ENCODE measurements around the gene ARFGEF2.

ARFGEF2 gene

DNA sequence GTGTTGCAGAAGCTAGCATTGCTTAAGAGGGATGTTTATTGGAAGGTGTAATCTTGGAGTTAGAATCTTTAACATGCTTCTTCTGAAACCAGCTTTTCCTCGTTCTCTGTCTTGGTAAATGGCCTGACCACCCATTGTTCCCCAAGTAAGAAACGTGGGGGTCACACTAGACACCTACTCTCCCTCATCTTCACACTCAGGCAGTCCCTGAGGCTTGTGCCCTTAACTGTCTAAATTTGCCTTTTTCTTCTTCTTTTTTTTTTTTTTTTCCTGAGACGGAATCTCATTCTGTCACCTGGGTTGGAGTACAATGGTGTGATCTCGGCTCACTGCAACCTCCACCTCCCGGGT, 16.2 kb upstream of the ARFGEF2 start:
- no peak overlapping the region for H3K4me3 ChIP-seq (ENCODE audit: low read length)
- H3K4me1 ChIP-seq (ENCODE audit: insufficient read depth, low read length): peaks cover 5% of the 10 kb centered on the region
- no peaks in the 10 kb centered on the region for H3K36me3 ChIP-seq (ENCODE audit: insufficient read depth, low read length)
- H3K27me3 ChIP-seq (ENCODE audit: insufficient read depth, low read length): no peaks in the 10 kb centered on the region
- H2AFZ ChIP-seq (ENCODE audit: low read depth, low read length): no peak overlapping the region
- H3K9me3 ChIP-seq (ENCODE audit: low read length): peaks cover 4% of the 10 kb centered on the region

DNA sequence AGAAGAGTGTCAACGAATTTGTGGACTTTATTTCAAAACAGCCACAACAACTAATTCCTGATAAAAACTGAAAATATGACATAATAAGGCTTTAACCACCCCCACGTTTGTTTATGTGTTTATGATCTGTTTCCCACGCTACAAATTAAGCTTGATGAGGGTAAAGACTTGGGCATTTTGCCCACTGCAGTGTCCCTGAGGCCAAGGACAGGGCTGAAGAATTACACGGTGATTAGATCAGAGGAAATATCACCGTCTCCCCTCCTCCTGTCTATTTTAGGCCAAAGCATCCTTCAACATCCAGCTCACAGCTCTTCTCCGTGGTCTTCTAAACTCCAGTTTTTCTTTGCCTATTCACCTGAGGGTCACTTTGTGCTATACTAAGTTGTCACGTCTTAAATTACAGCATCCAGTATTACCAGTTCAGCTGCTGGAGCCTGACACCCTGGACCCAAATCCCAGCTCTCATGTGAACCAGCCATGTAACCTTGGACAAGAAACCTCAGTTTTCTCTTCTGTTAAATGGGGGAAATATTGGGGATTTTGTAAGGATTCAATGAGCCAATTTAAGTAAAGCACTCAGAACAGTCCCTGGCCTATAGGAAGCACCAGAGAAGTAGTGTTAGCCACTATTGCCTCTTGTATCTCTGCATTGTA, 15.2 kb upstream of the ARFGEF2 start:
- peaks cover 5% of the 10 kb centered on the region for H3K4me1 ChIP-seq (ENCODE audit: insufficient read depth, low read length)
- no peak overlapping the region for H3K4me3 ChIP-seq (ENCODE audit: low read length)
- no peaks in the 10 kb centered on the region for H3K36me3 ChIP-seq (ENCODE audit: insufficient read depth, low read length)

DNA sequence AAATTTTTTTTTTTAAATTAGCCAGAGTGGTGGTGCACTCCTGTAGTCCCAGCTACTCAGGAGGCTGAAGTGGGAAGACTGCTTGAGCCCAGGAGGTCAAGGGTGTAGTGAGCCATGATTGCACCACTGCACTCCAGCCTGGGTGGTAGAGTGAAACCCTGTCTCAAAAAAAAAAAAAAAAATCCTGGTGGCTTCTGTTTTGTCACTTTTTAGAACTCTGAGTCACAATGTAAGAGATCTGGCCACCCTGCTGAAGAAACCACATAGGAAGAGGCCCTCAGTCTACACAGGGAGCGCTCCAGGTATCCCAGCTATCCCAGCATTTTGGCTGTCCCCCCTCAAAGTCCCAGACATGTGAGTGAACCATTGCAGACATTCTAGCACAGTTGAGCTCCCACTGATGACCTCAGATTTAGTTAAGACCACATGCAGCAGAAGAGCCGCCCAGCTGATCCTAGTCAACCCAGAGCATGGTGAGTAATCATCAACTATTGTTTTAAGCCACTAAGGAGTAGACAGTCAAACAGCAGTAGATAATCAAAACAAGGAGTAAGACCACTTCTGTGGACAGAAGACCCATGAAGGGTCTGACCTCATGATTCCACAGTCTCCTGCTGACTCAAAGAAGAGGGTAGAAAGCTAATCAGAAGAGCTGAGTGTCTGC, 12.7 kb upstream of the ARFGEF2 start:
- no peak overlapping the region for H3K4me3 ChIP-seq (ENCODE audit: low read length)
- no peak overlapping the region for H2AFZ ChIP-seq (ENCODE audit: low read depth, low read length)
- H3K36me3 ChIP-seq (ENCODE audit: insufficient read depth, low read length): no peaks in the 10 kb centered on the region
- H3K9me3 ChIP-seq (ENCODE audit: low read length): peaks cover 4% of the 10 kb centered on the region
- H3K27me3 ChIP-seq (ENCODE audit: insufficient read depth, low read length): no peaks in the 10 kb centered on the region
- H3K4me1 ChIP-seq (ENCODE audit: insufficient read depth, low read length): peaks cover 5% of the 10 kb centered on the region

More for the DNA sequence above, 15.2 kb upstream of the ARFGEF2 start:
- no peaks in the 10 kb centered on the region for H3K27me3 ChIP-seq (ENCODE audit: insufficient read depth, low read length)
- H2AFZ ChIP-seq (ENCODE audit: low read depth, low read length): no peak overlapping the region
- H3K9me3 ChIP-seq (ENCODE audit: low read length): peaks cover 4% of the 10 kb centered on the region

DNA sequence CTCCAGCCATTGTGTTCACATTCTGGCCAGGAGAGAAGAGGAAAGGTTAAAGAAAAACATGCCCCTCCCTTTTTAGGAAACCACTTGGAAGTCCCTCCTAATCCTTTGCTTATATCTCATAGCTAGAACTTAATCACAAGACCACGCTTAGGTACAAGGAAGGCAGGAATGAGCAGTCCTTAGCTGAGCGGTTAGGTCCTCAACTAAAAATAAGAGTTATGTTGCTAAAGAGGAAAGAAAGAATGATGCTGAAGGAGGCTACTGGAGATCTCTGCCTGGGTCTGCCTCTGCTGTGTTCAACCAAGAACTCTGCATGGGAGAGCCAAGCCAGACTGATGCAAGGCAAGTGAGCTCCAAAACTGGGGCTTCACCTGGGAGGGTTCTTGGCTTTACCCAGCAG, 11.6 kb upstream of the ARFGEF2 start:
- Histone ChIP-seq H3K27me3 (ENCODE audit: insufficient read depth, low read length) (no peaks in the 10 kb centered on the region), H3K9me3 (ENCODE audit: low read length) (peaks cover 4% of the 10 kb centered on the region), H2AFZ (ENCODE audit: low read depth, low read length) (no peak overlapping the region), H3K4me1 (ENCODE audit: insufficient read depth, low read length) (no peaks in the 10 kb centered on the region), H3K4me3 (ENCODE audit: low read length) (no peak overlapping the region), H3K36me3 (ENCODE audit: insufficient read depth, low read length) (no peaks in the 10 kb centered on the region)

DNA sequence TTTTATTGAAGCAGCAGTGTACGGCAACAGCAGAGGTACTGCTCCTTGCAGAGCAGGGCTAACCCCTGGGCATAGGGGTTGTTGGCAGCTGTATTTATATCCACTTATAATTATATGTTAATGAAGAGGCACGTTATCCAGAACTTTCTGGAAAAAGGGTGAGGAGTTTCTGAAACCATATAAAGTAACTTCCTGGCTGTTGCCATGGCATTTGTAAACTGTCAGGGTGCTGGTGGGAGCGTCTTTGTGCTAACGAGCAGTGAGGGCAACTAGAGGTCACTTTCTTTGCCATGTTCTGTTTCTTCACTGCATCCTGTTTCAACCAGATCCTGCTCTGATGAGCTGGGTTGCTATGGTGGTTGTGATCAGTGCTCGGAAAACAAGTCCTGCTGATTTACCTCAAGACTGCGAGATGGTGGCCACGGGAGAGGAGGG, 11.1 kb upstream of the ARFGEF2 start:
- no peaks in the 10 kb centered on the region for H3K4me1 ChIP-seq (ENCODE audit: insufficient read depth, low read length)
- H3K27me3 ChIP-seq (ENCODE audit: insufficient read depth, low read length): no peaks in the 10 kb centered on the region
- no peak overlapping the region for H3K4me3 ChIP-seq (ENCODE audit: low read length)
- peaks cover 4% of the 10 kb centered on the region for H3K9me3 ChIP-seq (ENCODE audit: low read length)
- no peaks in the 10 kb centered on the region for H3K36me3 ChIP-seq (ENCODE audit: insufficient read depth, low read length)
- H2AFZ ChIP-seq (ENCODE audit: low read depth, low read length): no peak overlapping the region

DNA sequence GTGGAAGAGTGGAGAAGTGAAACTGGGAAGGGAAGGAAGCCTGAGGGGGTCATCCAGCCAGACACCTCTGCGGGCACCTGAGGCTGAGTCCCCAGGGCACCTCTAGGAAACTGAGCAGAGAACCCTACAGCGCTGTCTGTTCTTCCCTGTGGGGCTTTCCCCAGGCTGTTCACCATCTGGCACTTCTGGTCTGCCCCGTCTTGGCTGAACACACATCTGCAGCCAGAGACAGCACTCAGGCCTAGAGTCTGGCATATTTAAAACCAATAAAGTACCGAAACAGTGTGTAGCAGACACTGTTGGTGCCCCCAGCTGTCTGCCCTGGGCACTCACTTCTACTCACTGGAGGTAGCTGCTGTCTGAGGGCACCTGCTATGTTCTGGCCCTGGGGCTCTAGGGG, 9.4 kb upstream of the ARFGEF2 start:
- Histone ChIP-seq H3K27me3 (ENCODE audit: insufficient read depth, low read length) (no peaks in the 10 kb centered on the region), H2AFZ (ENCODE audit: low read depth, low read length) (no peak overlapping the region), H3K4me1 (ENCODE audit: insufficient read depth, low read length) (no peaks in the 10 kb centered on the region), H3K36me3 (ENCODE audit: insufficient read depth, low read length) (no peaks in the 10 kb centered on the region), H3K9me3 (ENCODE audit: low read length) (peaks cover 4% of the 10 kb centered on the region), H3K4me3 (ENCODE audit: low read length) (no peak overlapping the region)

DNA sequence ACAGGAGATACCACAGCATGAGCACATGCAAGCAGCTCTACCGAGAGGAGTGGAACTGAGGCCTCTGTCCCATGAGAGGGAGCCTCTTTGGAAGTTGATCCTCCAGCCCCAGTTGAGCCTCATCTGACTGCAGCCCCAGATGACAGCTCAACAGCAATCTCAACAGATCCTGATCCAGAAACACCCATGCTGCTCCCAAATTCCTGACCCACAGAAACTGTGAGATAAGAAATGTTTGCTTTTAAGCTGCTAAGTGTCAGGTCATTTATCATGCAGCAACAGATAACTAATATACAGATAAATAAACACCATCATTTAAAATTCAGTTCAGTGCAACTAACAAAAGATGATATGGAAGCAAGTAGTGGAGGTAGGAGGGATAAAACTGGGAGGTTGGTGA, 4.8 kb upstream of the ARFGEF2 start:
- H2AFZ ChIP-seq (ENCODE audit: low read depth, low read length): no peak overlapping the region
- no peaks in the 10 kb centered on the region for H3K9me3 ChIP-seq (ENCODE audit: low read length)
- H3K4me1 ChIP-seq (ENCODE audit: insufficient read depth, low read length): no peaks in the 10 kb centered on the region
- no peaks in the 10 kb centered on the region for H3K36me3 ChIP-seq (ENCODE audit: insufficient read depth, low read length)
- no peaks in the 10 kb centered on the region for H3K27me3 ChIP-seq (ENCODE audit: insufficient read depth, low read length)
- H3K4me3 ChIP-seq (ENCODE audit: low read length): no peak overlapping the region

DNA sequence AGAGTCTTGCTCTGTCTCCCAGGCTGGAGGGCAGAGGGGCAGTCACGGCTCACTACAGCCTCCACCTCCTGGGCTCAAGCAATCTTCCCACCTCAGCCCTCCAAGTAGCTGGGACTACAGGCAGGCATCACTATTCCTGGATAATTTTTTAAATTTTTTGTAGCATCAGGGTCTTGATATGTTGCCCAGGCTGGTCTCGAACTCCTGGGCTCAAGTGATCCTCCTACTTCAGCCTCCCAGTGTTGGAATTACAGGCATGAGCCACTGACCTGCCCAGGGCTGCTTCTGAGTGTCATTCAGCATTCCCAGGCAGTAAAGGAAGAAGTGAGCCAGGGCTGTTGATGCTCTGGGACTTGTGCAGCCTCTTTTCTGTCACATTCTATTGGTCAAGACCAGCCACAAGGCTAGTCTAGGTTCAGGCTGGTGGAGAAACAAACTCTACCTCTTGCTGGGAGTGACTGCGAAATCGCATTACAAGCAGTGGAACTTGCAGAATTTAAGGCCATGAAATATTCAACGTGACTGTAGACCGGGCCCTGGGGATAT, 2.1 kb upstream of the ARFGEF2 start:
- H2AFZ ChIP-seq (ENCODE audit: low read depth, low read length): no peak overlapping the region
- H3K4me1 ChIP-seq (ENCODE audit: insufficient read depth, low read length): peaks cover 18% of the 10 kb centered on the region
- H3K27me3 ChIP-seq (ENCODE audit: insufficient read depth, low read length): no peaks in the 10 kb centered on the region
- no peak overlapping the region for H3K4me3 ChIP-seq (ENCODE audit: low read length)
- H3K9me3 ChIP-seq (ENCODE audit: low read length): no peaks in the 10 kb centered on the region
- no peaks in the 10 kb centered on the region for H3K36me3 ChIP-seq (ENCODE audit: insufficient read depth, low read length)

DNA sequence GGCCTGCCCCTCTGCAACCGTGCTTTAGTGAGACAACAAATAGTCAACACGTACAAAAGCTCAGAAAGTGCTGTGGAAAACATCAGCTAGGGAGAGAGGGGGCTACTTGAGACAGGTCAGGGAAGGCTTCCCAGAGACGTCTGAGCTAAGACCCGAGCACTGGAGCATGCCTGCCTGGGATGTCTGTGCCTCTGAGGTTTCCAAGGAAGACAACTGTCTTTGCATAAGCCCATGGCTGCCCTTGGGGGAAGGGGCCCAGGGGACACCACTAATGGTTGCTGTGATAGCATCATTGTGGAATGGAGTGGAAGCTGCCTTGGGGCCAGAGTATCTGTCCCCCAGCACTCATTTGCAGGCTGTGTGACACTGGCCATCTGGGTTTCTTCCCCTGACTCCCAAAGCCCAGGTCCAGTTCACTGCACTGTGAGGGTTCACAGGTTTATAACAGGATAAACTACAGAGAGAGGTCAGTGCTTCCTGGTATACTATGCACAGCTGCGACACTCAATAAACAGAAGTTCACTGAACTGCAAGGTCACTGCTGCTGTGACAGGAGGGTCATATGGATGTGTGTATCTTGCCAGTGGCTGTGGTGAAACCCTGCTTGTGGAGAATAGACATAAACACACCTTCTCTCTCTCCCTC, 1.5 kb upstream of the ARFGEF2 start:
- Histone ChIP-seq H3K27me3 (ENCODE audit: insufficient read depth, low read length) (no peaks in the 10 kb centered on the region), H2AFZ (ENCODE audit: low read depth, low read length) (no peak overlapping the region), H3K4me1 (ENCODE audit: insufficient read depth, low read length) (peaks cover 18% of the 10 kb centered on the region), H3K9me3 (ENCODE audit: low read length) (no peaks in the 10 kb centered on the region), H3K4me3 (ENCODE audit: low read length) (no peak overlapping the region), H3K36me3 (ENCODE audit: insufficient read depth, low read length) (no peaks in the 10 kb centered on the region)

DNA sequence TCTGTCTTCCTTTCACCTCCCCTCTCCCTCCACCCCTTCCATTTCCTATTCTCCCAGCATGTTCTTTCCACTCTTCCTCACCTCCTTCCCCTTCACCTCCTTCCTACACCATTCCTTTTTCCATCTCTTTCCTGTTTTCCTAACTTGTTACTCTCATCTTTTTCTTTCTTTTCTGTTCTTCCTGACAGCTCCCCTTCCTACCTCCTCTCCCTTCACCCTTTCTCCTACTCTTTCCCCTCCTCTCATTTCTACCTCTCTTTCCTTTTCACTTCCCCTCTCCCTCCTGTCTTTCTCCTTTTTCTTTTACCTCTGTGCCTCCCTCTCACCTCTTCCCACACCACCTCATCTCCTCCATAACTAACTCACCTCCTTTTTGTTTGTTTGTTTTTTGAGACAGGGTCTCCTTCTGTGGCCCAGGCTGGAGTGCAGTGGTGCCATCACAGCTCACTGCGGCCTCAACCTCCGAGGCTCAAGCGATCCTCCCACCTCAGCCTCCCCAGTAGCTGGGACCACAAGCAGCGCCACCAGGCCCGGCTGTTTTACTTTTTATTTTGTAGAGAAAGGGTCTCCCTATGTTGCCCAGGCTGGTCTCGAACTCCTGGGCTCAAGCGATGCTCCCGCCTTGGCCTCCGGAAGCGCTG, 864 bp upstream of the ARFGEF2 start:
- Histone ChIP-seq H3K27me3 (ENCODE audit: insufficient read depth, low read length) (no peaks in the 10 kb centered on the region), H3K9me3 (ENCODE audit: low read length) (no peaks in the 10 kb centered on the region), H3K36me3 (ENCODE audit: insufficient read depth, low read length) (no peaks in the 10 kb centered on the region), H3K4me3 (ENCODE audit: low read length) (peak overlapping the region; percentile 55), H3K4me1 (ENCODE audit: insufficient read depth, low read length) (peaks cover 18% of the 10 kb centered on the region), H2AFZ (ENCODE audit: low read depth, low read length) (peak overlapping the region; percentile 39)

DNA sequence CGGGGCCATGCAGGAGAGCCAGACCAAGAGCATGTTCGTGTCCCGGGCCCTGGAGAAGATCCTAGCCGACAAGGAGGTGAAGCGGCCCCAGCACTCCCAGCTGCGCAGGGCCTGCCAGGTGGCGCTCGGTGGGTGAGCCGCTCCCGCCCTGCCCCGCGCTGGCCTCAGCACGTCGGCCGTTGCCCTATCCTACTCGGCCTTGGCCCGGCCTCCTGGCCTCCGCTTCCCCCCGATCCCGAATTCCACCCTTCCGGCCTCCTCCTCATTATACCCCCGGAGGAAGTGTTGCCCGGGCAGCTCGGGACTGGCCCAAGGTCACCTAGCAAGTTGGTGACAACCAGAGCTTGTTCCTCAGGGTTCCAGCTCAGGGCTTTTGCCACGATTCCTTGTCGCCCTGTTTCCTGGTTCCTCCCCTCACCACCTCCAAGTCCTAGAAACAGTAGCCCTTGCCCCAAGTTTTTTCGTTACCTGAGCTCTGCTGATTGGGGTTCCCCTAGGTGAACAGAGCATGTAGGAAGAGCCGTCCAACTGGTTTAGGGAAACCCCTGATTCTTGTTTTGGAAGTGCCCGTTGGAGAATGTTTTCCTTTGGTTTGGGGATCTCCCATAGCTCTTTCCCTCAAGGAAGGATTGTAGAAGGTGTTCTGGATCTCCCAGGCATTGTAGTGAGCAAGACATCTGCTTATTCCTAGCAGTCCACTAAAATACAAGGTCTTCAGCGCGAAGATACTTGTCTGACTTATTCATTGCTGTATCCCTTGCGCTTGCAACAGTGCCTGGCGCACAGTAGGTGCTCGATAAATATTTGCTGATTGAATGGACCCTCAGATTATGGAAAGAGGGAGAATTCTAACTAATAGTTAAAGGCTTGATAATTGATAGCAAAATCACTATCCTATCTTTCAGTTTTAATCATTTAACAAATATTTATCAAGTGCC, 641 bp downstream of the ARFGEF2 start:
- Histone ChIP-seq H3K9me3 (ENCODE audit: low read length) (no peaks in the 10 kb centered on the region), H2AFZ (ENCODE audit: low read depth, low read length) (peak overlapping the region; percentile 39), H3K27me3 (ENCODE audit: insufficient read depth, low read length) (no peaks in the 10 kb centered on the region), H3K36me3 (ENCODE audit: insufficient read depth, low read length) (no peaks in the 10 kb centered on the region), H3K4me1 (ENCODE audit: insufficient read depth, low read length) (peaks cover 18% of the 10 kb centered on the region), H3K4me3 (ENCODE audit: low read length) (peak overlapping the region; percentile 55)

DNA sequence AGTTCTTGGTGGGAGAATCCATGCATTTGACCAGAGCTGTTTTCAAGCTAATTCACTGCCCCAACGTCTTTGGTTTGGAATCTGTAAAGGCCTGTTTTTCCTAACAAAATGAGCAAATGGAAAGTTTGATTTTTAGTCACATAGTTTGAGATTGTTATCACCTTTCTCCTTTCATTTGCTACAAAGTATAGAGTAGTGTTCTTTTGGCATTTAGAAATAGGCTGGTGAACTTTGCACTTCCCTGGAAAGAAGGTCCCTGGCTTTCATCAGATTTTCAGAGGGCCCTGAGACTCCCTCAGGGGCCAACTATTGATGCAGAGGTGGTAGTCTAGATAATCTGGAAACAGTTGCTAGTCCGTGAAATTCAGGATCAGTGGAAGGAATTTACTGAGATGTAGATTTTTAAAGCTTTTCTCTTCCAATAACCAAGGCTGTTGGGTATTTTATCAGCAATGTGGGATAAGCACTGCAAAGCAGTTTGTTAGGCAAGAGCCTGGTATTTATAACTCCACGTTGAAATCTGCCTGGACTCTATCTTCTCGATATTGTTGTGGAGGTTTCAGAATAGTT, 1.7 kb downstream of the ARFGEF2 start:
- H3K27me3 ChIP-seq (ENCODE audit: insufficient read depth, low read length): no peaks in the 10 kb centered on the region
- H3K36me3 ChIP-seq (ENCODE audit: insufficient read depth, low read length): no peaks in the 10 kb centered on the region
- H2AFZ ChIP-seq (ENCODE audit: low read depth, low read length): no peak overlapping the region
- peaks cover 18% of the 10 kb centered on the region for H3K4me1 ChIP-seq (ENCODE audit: insufficient read depth, low read length)
- H3K9me3 ChIP-seq (ENCODE audit: low read length): no peaks in the 10 kb centered on the region
- peak overlapping the region; percentile 55 for H3K4me3 ChIP-seq (ENCODE audit: low read length)

Measured in neuron (in vitro differentiated cells).